SH-SY5Y (cell line): ENCODE results near the gene SART3.

Source experiments
- GATA2 ChIP-seq: IDR thresholded peaks from 2 replicates; pipeline ENCODE4 v1.6.1; 2011; ENCODE audit warnings: mild to moderate bottlenecking, low read depth, low read length
- GATA3 ChIP-seq: IDR thresholded peaks from 2 replicates; pipeline ENCODE4 v1.6.1; 2011; ENCODE audit warnings: low read depth, mild to moderate bottlenecking, low read length, moderate library complexity

DNA sequence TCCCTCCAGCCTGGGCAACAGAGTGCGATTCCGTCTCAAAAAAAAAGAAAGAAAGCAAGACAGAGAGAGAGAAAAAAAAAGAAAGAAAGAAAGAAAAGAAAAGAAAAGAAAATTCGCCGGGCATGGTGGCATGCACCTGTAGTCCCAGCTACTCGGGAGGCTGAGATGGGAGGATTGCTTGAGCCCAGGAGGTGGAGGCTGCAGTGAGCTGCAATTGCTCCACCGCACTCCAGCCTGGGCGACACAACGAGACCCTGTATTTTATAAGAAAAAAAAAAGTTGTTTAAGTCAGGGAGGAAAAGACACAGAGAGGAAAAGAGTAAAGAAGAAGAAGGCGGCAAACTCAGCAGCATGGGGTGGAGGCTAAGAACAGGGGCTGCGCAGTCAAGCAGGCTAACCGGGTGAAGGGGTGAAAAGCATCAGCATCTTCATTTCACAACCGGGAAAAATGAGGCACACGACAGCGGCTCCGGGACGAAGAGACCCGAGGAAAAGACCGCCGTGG is 46.5 kb downstream of the SART3 start:
- TF ChIP-seq GATA3 (no peak), GATA2 (no peak)
